ENCODE results near the gene SEMA7A.

Gene SEMA7A

GRCh38 chr15:74429781-74430400 is 3.9 kb downstream of the SEMA7A start:
- no peak for DNase-seq

GRCh38 chr15:74428970-74429780 is 4.6 kb downstream of the SEMA7A start:
- no peak for DNase-seq

GRCh38 chr15:74428442-74428787 is 5.3 kb downstream of the SEMA7A start:
- no peak for DNase-seq

GRCh38 chr15:74427607-74428441 is 5.9 kb downstream of the SEMA7A start:
- no peak for DNase-seq

GRCh38 chr15:74426404-74427281 is 7.1 kb downstream of the SEMA7A start:
- DNase-seq, result no peak

- no peak for DNase-seq
Measured at GRCh38 chr15:74425630-74426029, 8.1 kb downstream of the SEMA7A start.

- no peak for DNase-seq
Measured at GRCh38 chr15:74424901-74425528, 8.7 kb downstream of the SEMA7A start.

GRCh38 chr15:74423431-74424257 is 10.1 kb downstream of the SEMA7A start:
- DNase-seq, result no peak

GRCh38 chr15:74422652-74423430 is 10.9 kb downstream of the SEMA7A start:
- no peak for DNase-seq

- DNase-seq, result no peak
Measured at GRCh38 chr15:74422265-74422651, 11.5 kb downstream of the SEMA7A start.

GRCh38 chr15:74421302-74422245 is 12.2 kb downstream of the SEMA7A start:
- DNase-seq, result no peak

- DNase-seq, result no peak
Measured at GRCh38 chr15:74420193-74420905, 13.4 kb downstream of the SEMA7A start.

GRCh38 chr15:74419432-74419831 is 14.3 kb downstream of the SEMA7A start:
- no peak for DNase-seq

- DNase-seq, result no peak
Measured at GRCh38 chr15:74418575-74419338, 15.0 kb downstream of the SEMA7A start.

GRCh38 chr15:74417670-74418069 is 16.1 kb downstream of the SEMA7A start:
- DNase-seq, result no peak

- DNase-seq, result no peak
Measured at GRCh38 chr15:74417225-74417624, 16.5 kb downstream of the SEMA7A start.

Measured in activated T-cell treated with anti-CD3 and anti-CD28 coated beads, Interleukin-2, amount 50 U/mL, for 48 hours (primary cell).